Smooth muscle cell (in vitro differentiated cells): Measurements from ENCODE around the gene FOCAD. TPM values are rescaled to one million over a fixed set of nuclear protein-coding genes. Genes with fewer than 3 reads are reported as not detected.

Experiments
- DNase-seq: peaks from one replicate; lab custom pipeline; 2025; ENCODE audit not compliant: unreplicated experiment; lab: John Stamatoyannopoulos, UW
- H2AFZ ChIP-seq: fragments of 200-600 bp; sonication (generic); 2 replicates; pipeline ENCODE4 v1.6.0; 2016; ENCODE audit warnings: antibody characterized with exemption, low read depth, mild to moderate bottlenecking
- H3F3A ChIP-seq: fragments of 200-600 bp; sonication (generic); 2 replicates; pipeline ENCODE4 v1.6.0; 2017; ENCODE audit warnings: antibody characterized with exemption, low read depth
- H3K27ac ChIP-seq: fragments of 200-600 bp; sonication (generic); 2 replicates; pipeline ENCODE4 v1.5.1; 2016; ENCODE audit warnings: low read depth, mild to moderate bottlenecking
- H3K27me3 ChIP-seq: fragments of 200-600 bp; sonication (generic); 2 replicates; pipeline ENCODE4 v1.6.1; 2016; ENCODE audit warnings: low read depth, mild to moderate bottlenecking
- H3K36me3 ChIP-seq: fragments of 200-600 bp; sonication (generic); 2 replicates; pipeline ENCODE4 v1.5.1; 2016; ENCODE audit warnings: low read depth
- H3K4me1 ChIP-seq: fragments of 200-600 bp; sonication (generic); 2 replicates; pipeline ENCODE4 v1.5.1; 2016; ENCODE audit warnings: low read depth
- H3K4me2 ChIP-seq: fragments of 200-600 bp; sonication (generic); 2 replicates; pipeline ENCODE4 v1.6.0; 2016; ENCODE audit warnings: mild to moderate bottlenecking
- H3K4me3 ChIP-seq: fragments of 200-600 bp; sonication (generic); 2 replicates; pipeline ENCODE4 v1.5.1; 2016; ENCODE audit warnings: mild to moderate bottlenecking
- H3K79me2 ChIP-seq: fragments of 200-600 bp; sonication (generic); 2 replicates; pipeline ENCODE4 v1.6.0; 2016; ENCODE audit warnings: low read depth, mild to moderate bottlenecking
- H3K9ac ChIP-seq: fragments of 200-600 bp; sonication (generic); 2 replicates; pipeline ENCODE4 v1.6.0; 2016; ENCODE audit warnings: low read depth
- H3K9me3 ChIP-seq: fragments of 200-600 bp; sonication (generic); replicated peaks from 2 replicates; pipeline ENCODE4 v1.5.1; 2016; ENCODE audit warnings: low read depth
- H4K20me1 ChIP-seq: fragments of 200-600 bp; sonication (generic); 2 replicates; pipeline ENCODE4 v1.6.0; 2016; ENCODE audit warnings: low read depth
- CTCF ChIP-seq: fragments of 200-600 bp; sonication (generic); IDR thresholded peaks from 2 replicates; pipeline ENCODE4 v1.5.1; 2017; ENCODE audit warnings: borderline replicate concordance, mild to moderate bottlenecking, antibody characterized with exemption; ENCODE audit not compliant: insufficient read depth, poor library complexity, severe bottlenecking
- WGBS: methylation state at CpG from one replicate; pipeline ENCODE4 v1.1.7; 2016; ENCODE audit warnings: low lambda C conversion rate; 5-methylcytosine and 5-hydroxymethylcytosine counted together
- polyA plus RNA-seq: library from polyadenylated mRNA; unstranded; fragments of >200 nt; fragmentation: Nextera tagmentation; extraction: Ambion mirVana; gene quantifications from 2 replicates; pipeline ENCODE4 v1.2.1, GENCODE V29; 2016
- total RNA-seq: library from RNA; depleted of rRNA; stranded (reverse); fragments of >200 nt; gene quantifications from 2 replicates; pipeline ENCODE4 v1.2.3, GENCODE V29; 2014

Gene FOCAD
- total and polyA plus RNA-seq, 2 experiments from 2014 or later = 31.0 to 106 TPM

- H3K27me3 ChIP-seq = no peaks in the 10 kb centered on the region
- TF ChIP-seq CTCF = no peak
- no peak for DNase-seq
- H4K20me1 ChIP-seq = no peaks in the 10 kb centered on the region
- H3K4me3 ChIP-seq = no peak overlapping the region
- no peaks in the 10 kb centered on the region for H3K4me1 ChIP-seq
- 97% methylated on average over 6 of the region's 6 CpGs for WGBS
- H3K36me3 ChIP-seq = no peaks in the 10 kb centered on the region
- H3K4me2 ChIP-seq = no peak overlapping the region
- H3F3A ChIP-seq = no peaks in the 10 kb centered on the region
- no peak overlapping the region for H2AFZ ChIP-seq
- H3K79me2 ChIP-seq = no peaks in the 10 kb centered on the region
- no peak overlapping the region for H3K9ac ChIP-seq
- H3K27ac ChIP-seq = no peak overlapping the region
- H3K9me3 ChIP-seq = no peaks in the 10 kb centered on the region
These were observed 302.0 kb downstream of the FOCAD start for GRCh38 chr9:20985851-20986600.

GRCh38 chr9:20987521-20987920, 303.5 kb downstream of the FOCAD start:
- Histone ChIP-seq H2AFZ (no peak overlapping the region), H3K79me2 (no peaks in the 10 kb centered on the region), H4K20me1 (no peaks in the 10 kb centered on the region), H3K27ac (no peak overlapping the region), H3K4me3 (no peak overlapping the region), H3K36me3 (no peaks in the 10 kb centered on the region), H3K9me3 (no peaks in the 10 kb centered on the region), H3K27me3 (no peaks in the 10 kb centered on the region), H3K4me1 (no peaks in the 10 kb centered on the region), H3F3A (no peaks in the 10 kb centered on the region), H3K4me2 (peak overlapping the region; percentile 27), H3K9ac (no peak overlapping the region)
- no peak for TF ChIP-seq CTCF
- 89% methylated on average over 1 of the region's 1 CpG for WGBS
- DNase-seq = no peak

- no peak overlapping the region for H3K9ac ChIP-seq
- H3K4me1 ChIP-seq = no peaks in the 10 kb centered on the region
- no peaks in the 10 kb centered on the region for H3K27me3 ChIP-seq
- H3K9me3 ChIP-seq = no peaks in the 10 kb centered on the region
- DNase-seq = no peak
- H3K79me2 ChIP-seq = no peaks in the 10 kb centered on the region
- no peak overlapping the region for H2AFZ ChIP-seq
- no peak overlapping the region for H3K27ac ChIP-seq
- H3K4me3 ChIP-seq = no peak overlapping the region
- no peaks in the 10 kb centered on the region for H4K20me1 ChIP-seq
- WGBS = 82% methylated on average over 3 of the region's 3 CpGs
- no peaks in the 10 kb centered on the region for H3F3A ChIP-seq
- no peak for TF ChIP-seq CTCF
- H3K36me3 ChIP-seq = no peaks in the 10 kb centered on the region
- H3K4me2 ChIP-seq = peak overlapping the region; percentile 27
These were observed 304.0 kb downstream of the FOCAD start for GRCh38 chr9:20988061-20988460.

- Histone ChIP-seq H3K27ac (no peak overlapping the region), H3F3A (no peaks in the 10 kb centered on the region), H4K20me1 (no peaks in the 10 kb centered on the region), H3K9me3 (no peaks in the 10 kb centered on the region), H2AFZ (no peak overlapping the region), H3K27me3 (no peaks in the 10 kb centered on the region), H3K4me3 (no peak overlapping the region), H3K4me1 (no peaks in the 10 kb centered on the region), H3K36me3 (no peaks in the 10 kb centered on the region), H3K79me2 (no peaks in the 10 kb centered on the region), H3K9ac (no peak overlapping the region), H3K4me2 (no peak overlapping the region)
- TF ChIP-seq CTCF = no peak
- WGBS = 72% methylated on average over 3 of the region's 3 CpGs
- no peak for DNase-seq
These were observed 304.7 kb downstream of the FOCAD start for GRCh38 chr9:20988671-20989315.
